ENCODE measurements around the gene BNC2. TPM values are rescaled to one million over a fixed set of nuclear protein-coding genes. Genes with fewer than 3 reads are reported as not detected.

Gene BNC2
- total RNA-seq, 1 experiment from 2014 or later = 5.7 TPM

DNA sequence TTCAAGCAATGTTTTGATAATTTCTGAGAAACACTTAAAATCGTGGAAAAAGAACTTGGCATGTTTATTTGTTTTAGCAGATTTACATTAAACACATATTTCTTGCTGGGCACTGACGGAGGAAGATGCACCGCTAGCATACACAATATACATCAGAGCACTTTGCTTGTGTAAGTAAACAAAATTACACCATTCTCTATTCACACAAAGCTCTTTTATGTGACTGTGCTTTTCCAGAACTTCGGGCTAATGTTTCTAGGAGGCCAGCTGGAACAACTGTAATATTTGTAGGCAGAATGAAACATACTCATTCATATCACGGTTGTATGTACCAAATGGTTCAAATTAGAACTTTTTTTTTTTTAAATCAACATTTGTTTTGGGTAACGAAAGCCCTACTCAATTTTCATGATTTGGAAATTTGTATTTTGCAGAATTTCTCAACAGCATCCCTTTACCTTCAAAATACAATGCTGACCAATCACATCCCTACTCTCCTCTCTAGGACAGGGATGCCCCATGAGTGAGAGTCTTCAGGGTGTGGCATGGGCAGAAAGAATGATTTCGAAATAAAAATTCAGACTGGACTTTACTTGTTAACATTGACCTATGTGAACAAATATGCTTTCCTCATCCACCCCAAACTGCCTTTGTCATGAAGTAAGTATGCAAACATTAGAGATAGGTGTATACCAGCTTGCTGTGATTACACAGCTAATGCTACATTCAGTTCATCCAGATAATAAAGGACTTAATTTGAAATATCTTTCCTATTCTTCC is 425.1 kb downstream of the BNC2 start:
- POLR2A ChIA-PET = no interaction called here
- Histone ChIP-seq H3K4me1 (ENCODE audit: control insufficient read depth, insufficient read depth, low read length) (no peaks in the 10 kb centered on the region), H3K36me3 (ENCODE audit: control insufficient read depth, insufficient read depth, low read length) (no peaks in the 10 kb centered on the region), H3K27me3 (ENCODE audit: control insufficient read depth, insufficient read depth, low read length) (no peaks in the 10 kb centered on the region), H3K27ac (ENCODE audit: low read length) (no peak overlapping the region), H3K4me3 (ENCODE audit: low read depth in 2 of 2, low read length in 2 of 2) (no peak overlapping the region), H3K9me3 (ENCODE audit: control insufficient read depth, insufficient read depth, low read depth, low read length) (no peaks in the 10 kb centered on the region)
- in situ Hi-C loops (cut with HindIII; ENCODE audit: low pct_unique_long_range_greater_than_20kb, low sequenced_read_pairs) (no loop called here), intact Hi-C loops (cut with micrococcal nuclease; ENCODE audit: unreplicated experiment) (no loop called here)
- BruUV-seq (replicated peaks) = no TSS peak
- TF ChIP-seq POLR2AphosphoS5 (IDR thresholded peaks at IDR 0.05; ENCODE audit: low read depth, low read length) (no peak), CTCF (IDR thresholded peaks at IDR 0.05) (no peak), SIN3A (IDR thresholded peaks at IDR 0.05; ENCODE audit: borderline replicate concordance, insufficient read depth, low read depth, low read length) (no peak), TCF7L2 (IDR thresholded peaks at IDR 0.05; ENCODE audit: low read depth, low read length) (no peak)
- TF ChIP-seq, protein P1, sequence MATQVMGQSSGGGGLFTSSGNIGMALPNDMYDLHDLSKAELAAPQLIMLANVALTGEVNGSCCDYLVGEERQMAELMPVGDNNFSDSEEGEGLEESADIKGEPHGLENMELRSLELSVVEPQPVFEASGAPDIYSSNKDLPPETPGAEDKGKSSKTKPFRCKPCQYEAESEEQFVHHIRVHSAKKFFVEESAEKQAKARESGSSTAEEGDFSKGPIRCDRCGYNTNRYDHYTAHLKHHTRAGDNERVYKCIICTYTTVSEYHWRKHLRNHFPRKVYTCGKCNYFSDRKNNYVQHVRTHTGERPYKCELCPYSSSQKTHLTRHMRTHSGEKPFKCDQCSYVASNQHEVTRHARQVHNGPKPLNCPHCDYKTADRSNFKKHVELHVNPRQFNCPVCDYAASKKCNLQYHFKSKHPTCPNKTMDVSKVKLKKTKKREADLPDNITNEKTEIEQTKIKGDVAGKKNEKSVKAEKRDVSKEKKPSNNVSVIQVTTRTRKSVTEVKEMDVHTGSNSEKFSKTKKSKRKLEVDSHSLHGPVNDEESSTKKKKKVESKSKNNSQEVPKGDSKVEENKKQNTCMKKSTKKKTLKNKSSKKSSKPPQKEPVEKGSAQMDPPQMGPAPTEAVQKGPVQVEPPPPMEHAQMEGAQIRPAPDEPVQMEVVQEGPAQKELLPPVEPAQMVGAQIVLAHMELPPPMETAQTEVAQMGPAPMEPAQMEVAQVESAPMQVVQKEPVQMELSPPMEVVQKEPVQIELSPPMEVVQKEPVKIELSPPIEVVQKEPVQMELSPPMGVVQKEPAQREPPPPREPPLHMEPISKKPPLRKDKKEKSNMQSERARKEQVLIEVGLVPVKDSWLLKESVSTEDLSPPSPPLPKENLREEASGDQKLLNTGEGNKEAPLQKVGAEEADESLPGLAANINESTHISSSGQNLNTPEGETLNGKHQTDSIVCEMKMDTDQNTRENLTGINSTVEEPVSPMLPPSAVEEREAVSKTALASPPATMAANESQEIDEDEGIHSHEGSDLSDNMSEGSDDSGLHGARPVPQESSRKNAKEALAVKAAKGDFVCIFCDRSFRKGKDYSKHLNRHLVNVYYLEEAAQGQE (IDR thresholded peaks at IDR 0.05; ENCODE audit: insufficient read depth in 1 of 2, low read depth in 2 of 2, low read length in 1 of 2) = no peak
- DNase-seq (ENCODE audit: low read depth, low spot score) (no peak), ATAC-seq (no peak)
- CTCF ChIA-PET = no interaction called here

- CTCF ChIA-PET = no interaction called here
- Histone ChIP-seq H3K27ac (ENCODE audit: low read length) (no peak overlapping the region), H3K36me3 (ENCODE audit: control insufficient read depth, insufficient read depth, low read length) (no peaks in the 10 kb centered on the region), H3K4me3 (ENCODE audit: low read depth in 2 of 2, low read length in 2 of 2) (no peak overlapping the region), H3K9me3 (ENCODE audit: control insufficient read depth, insufficient read depth, low read depth, low read length) (no peaks in the 10 kb centered on the region), H3K4me1 (ENCODE audit: control insufficient read depth, insufficient read depth, low read length) (no peaks in the 10 kb centered on the region), H3K27me3 (ENCODE audit: control insufficient read depth, insufficient read depth, low read length) (no peaks in the 10 kb centered on the region)
- in situ Hi-C loops (cut with HindIII; ENCODE audit: low pct_unique_long_range_greater_than_20kb, low sequenced_read_pairs) = no loop called here
- no TSS peak for BruUV-seq (replicated peaks)
- TF ChIP-seq SIN3A (IDR thresholded peaks at IDR 0.05; ENCODE audit: borderline replicate concordance, insufficient read depth, low read depth, low read length) = no peak
- no peak for TF ChIP-seq TCF7L2 (IDR thresholded peaks at IDR 0.05; ENCODE audit: low read depth, low read length)
- TF ChIP-seq POLR2AphosphoS5 (IDR thresholded peaks at IDR 0.05; ENCODE audit: low read depth, low read length) = no peak
- TF ChIP-seq, protein P1 (IDR thresholded peaks at IDR 0.05; ENCODE audit: insufficient read depth in 1 of 2, low read depth in 2 of 2, low read length in 1 of 2) = no peak
- no peak for TF ChIP-seq CTCF (IDR thresholded peaks at IDR 0.05)
- POLR2A ChIA-PET = no interaction called here
- intact Hi-C loops (cut with micrococcal nuclease; ENCODE audit: unreplicated experiment) = no loop called here
- no peak for ATAC-seq
- no peak for DNase-seq (ENCODE audit: low read depth, low spot score)
Measured at GRCh38 chr9:16442622-16443021, 427.8 kb downstream of the BNC2 start.

Data from Panc1 (cell line).